Osteoblast (primary cell): ENCODE data around the gene FNDC8. TPM values are rescaled to one million over a fixed set of nuclear protein-coding genes. Genes with fewer than 3 reads are reported as not detected.

Experiments
- DNase-seq: peaks from one replicate; pipeline ENCODE4 v3.0.0; 2011; ENCODE audit warnings: low spot score, mixed read lengths; ENCODE audit not compliant: insufficient read length; ENCODE audit errors: missing footprints
- H2AFZ ChIP-seq: 2 replicates; pipeline ENCODE4 v1.6.0; 2011; ENCODE audit warnings: mild to moderate bottlenecking, low read length
- H3K27ac ChIP-seq: 2 replicates; pipeline ENCODE4 v1.5.1; 2011; ENCODE audit warnings: mild to moderate bottlenecking, low read depth, low read length, moderate library complexity
- H3K27me3 ChIP-seq: 2 replicates; pipeline ENCODE4 v1.6.0; 2012; ENCODE audit warnings: mild to moderate bottlenecking, control low read depth, inconsistent platforms, low read length, moderate library complexity; ENCODE audit not compliant: insufficient read depth
- H3K36me3 ChIP-seq: 2 replicates; pipeline ENCODE4 v1.5.1; 2011; ENCODE audit warnings: mild to moderate bottlenecking, low read length, control low read depth, moderate library complexity; ENCODE audit not compliant: insufficient read depth
- H3K4me1 ChIP-seq: 2 replicates; pipeline ENCODE4 v1.5.1; 2011; ENCODE audit warnings: mild to moderate bottlenecking, low read length, control low read depth, moderate library complexity; ENCODE audit not compliant: insufficient read depth
- H3K4me2 ChIP-seq: 2 replicates; pipeline ENCODE4 v1.6.0; 2011; ENCODE audit warnings: mild to moderate bottlenecking, low read length; ENCODE audit not compliant: insufficient read depth
- H3K4me3 ChIP-seq: fragments of 200-600 bp; sonication (generic); 3 replicates; pipeline ENCODE4 v1.5.1; 2012; ENCODE audit warnings: mild to moderate bottlenecking, low read length, inconsistent platforms; ENCODE audit not compliant: insufficient read depth
- H3K79me2 ChIP-seq: 2 replicates; pipeline ENCODE4 v1.6.0; 2012; ENCODE audit warnings: mild to moderate bottlenecking, low read length, control low read depth, inconsistent platforms; ENCODE audit not compliant: insufficient read depth
- H3K9me3 ChIP-seq: 2 replicates; pipeline ENCODE4 v1.5.1; 2011; ENCODE audit warnings: low read depth, low read length, control low read depth
- H4K20me1 ChIP-seq: 2 replicates; pipeline ENCODE4 v1.6.0; 2012; ENCODE audit warnings: mild to moderate bottlenecking, low read length, control low read depth; ENCODE audit not compliant: insufficient read depth
- total RNA-seq: library from RNA; depleted of rRNA; stranded (reverse); fragments of >200 nt; gene quantifications from 2 replicates; pipeline ENCODE4 v1.2.3, GENCODE V29; 2012
- TF ChIP-seq, protein P1 (sequence below): IDR thresholded peaks from 2 replicates; pipeline ENCODE4 v1.5.1; 2011; ENCODE audit warnings: mild to moderate bottlenecking, low read depth, low read length, moderate library complexity; ENCODE audit errors: extremely low read depth

The FNDC8 gene
- total RNA-seq, 1 donor = not detected

- DNase-seq = peak; percentile 86
- Histone ChIP-seq H3K9me3 (no peaks in the 10 kb centered on the region), H3K79me2 (no peaks in the 10 kb centered on the region), H3K27me3 (no peaks in the 10 kb centered on the region), H3K27ac (peak overlapping the region; percentile 37), H2AFZ (peak overlapping the region; percentile 75), H3K4me1 (peaks cover 11% of the 10 kb centered on the region), H4K20me1 (no peaks in the 10 kb centered on the region), H3K36me3 (peaks cover 5% of the 10 kb centered on the region), H3K4me2 (no peak overlapping the region), H3K4me3 (no peak overlapping the region)
- TF ChIP-seq, protein P1, sequence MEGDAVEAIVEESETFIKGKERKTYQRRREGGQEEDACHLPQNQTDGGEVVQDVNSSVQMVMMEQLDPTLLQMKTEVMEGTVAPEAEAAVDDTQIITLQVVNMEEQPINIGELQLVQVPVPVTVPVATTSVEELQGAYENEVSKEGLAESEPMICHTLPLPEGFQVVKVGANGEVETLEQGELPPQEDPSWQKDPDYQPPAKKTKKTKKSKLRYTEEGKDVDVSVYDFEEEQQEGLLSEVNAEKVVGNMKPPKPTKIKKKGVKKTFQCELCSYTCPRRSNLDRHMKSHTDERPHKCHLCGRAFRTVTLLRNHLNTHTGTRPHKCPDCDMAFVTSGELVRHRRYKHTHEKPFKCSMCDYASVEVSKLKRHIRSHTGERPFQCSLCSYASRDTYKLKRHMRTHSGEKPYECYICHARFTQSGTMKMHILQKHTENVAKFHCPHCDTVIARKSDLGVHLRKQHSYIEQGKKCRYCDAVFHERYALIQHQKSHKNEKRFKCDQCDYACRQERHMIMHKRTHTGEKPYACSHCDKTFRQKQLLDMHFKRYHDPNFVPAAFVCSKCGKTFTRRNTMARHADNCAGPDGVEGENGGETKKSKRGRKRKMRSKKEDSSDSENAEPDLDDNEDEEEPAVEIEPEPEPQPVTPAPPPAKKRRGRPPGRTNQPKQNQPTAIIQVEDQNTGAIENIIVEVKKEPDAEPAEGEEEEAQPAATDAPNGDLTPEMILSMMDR = no peak
Observed at GRCh38 chr17:35094902-35095301, 26.5 kb upstream of the FNDC8 start.

DNA sequence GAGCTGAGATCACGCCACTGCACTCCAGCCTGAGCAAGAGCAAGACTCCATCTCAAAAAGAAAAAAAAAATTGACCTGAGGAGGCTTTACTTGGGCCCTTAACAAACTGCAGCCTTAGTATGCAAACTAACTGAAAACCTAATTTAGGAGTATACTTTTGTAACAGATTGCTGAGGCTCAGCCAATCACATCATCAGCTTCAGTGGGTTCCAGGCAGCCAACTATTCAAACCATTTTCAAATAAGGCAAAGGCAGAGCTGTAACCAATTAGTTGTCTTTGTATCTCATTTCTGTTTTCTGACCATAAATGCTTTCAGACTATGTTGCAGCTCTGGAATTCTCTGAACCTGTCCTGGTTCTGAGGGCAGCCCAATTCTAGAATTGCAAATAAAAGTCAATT is 25.7 kb upstream of the FNDC8 start:
- no peak overlapping the region for H2AFZ ChIP-seq
- H3K9me3 ChIP-seq = no peaks in the 10 kb centered on the region
- no peak overlapping the region for H3K4me3 ChIP-seq
- no peaks in the 10 kb centered on the region for H3K79me2 ChIP-seq
- H4K20me1 ChIP-seq = no peaks in the 10 kb centered on the region
- H3K4me1 ChIP-seq = peaks cover 11% of the 10 kb centered on the region
- H3K27me3 ChIP-seq = no peaks in the 10 kb centered on the region
- no peak for DNase-seq
- TF ChIP-seq, protein P1 = no peak
- no peak overlapping the region for H3K27ac ChIP-seq
- H3K4me2 ChIP-seq = no peak overlapping the region
- H3K36me3 ChIP-seq = peaks cover 9% of the 10 kb centered on the region

- no peak overlapping the region for H3K4me2 ChIP-seq
- no peak overlapping the region for H2AFZ ChIP-seq
- no peak overlapping the region for H3K27ac ChIP-seq
- H3K36me3 ChIP-seq = peaks cover 11% of the 10 kb centered on the region
- no peak overlapping the region for H3K4me3 ChIP-seq
- TF ChIP-seq, protein P1 = no peak
- H3K9me3 ChIP-seq = no peaks in the 10 kb centered on the region
- DNase-seq = no peak
- H3K4me1 ChIP-seq = peaks cover 11% of the 10 kb centered on the region
- no peaks in the 10 kb centered on the region for H4K20me1 ChIP-seq
- H3K27me3 ChIP-seq = no peaks in the 10 kb centered on the region
- no peaks in the 10 kb centered on the region for H3K79me2 ChIP-seq
Observed at GRCh38 chr17:35097776-35098175, 23.6 kb upstream of the FNDC8 start.

DNA sequence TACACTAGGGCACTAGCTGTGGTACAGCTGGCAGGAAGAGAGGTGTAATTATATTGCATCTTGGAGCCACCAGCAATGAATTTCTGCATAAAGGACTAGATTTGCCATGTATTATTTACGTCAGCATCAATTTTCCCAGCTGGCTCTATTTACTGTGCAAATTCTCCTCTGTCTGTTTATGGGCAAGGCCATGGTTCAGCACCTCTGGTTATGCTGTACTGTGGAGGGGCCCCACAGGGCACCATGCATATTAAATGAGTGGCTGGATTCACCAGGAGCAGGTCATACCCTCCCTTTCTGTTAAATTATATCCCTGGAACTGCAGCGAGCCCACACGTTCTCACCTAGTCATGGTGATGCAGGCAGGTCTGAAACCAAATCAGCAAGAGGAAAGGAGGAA is 21.5 kb upstream of the FNDC8 start:
- H4K20me1 ChIP-seq = no peaks in the 10 kb centered on the region
- no peak overlapping the region for H3K4me3 ChIP-seq
- TF ChIP-seq, protein P1 = no peak
- H3K27ac ChIP-seq = no peak overlapping the region
- H3K79me2 ChIP-seq = no peaks in the 10 kb centered on the region
- no peak overlapping the region for H3K4me2 ChIP-seq
- no peak for DNase-seq
- no peaks in the 10 kb centered on the region for H3K9me3 ChIP-seq
- no peak overlapping the region for H2AFZ ChIP-seq
- peaks cover 11% of the 10 kb centered on the region for H3K36me3 ChIP-seq
- no peaks in the 10 kb centered on the region for H3K27me3 ChIP-seq
- peaks cover 5% of the 10 kb centered on the region for H3K4me1 ChIP-seq
